Esophagus squamous epithelium (tissue), 5 donors: ENCODE data around the gene FGF14. TPM values are rescaled to one million over a fixed set of nuclear protein-coding genes. Genes with fewer than 3 reads are reported as not detected.
A peak's percentile ranks its signal among the peaks of the same experiment; 100 is the strongest.
"Not testable (repeated sequence)": the region's sequence is repeated elsewhere in the genome, so short reads cannot be mapped to it uniquely, and the experiment has no call there.

Source experiments
- DNase-seq: peaks from one replicate; lab custom pipeline; 2025; lab: John Stamatoyannopoulos, UW
- H3K27ac ChIP-seq, 4 donors: fragments of 200-600 bp; sonication (generic); one replicate each; pipeline ENCODE4 v1.5.1; 2016 to 2019; ENCODE audit warnings: mild to moderate bottlenecking in 1 of 4
- H3K27me3 ChIP-seq, 4 donors: fragments of 200-600 bp; sonication (generic); 1 replicate in 3 of 4; 2 replicates in 1 of 4; pipeline versions ENCODE4 v1.5.1 to v1.6.0; 2017 to 2021; ENCODE audit warnings: antibody characterized with exemption in 1 of 4
- H3K36me3 ChIP-seq, 3 donors: fragments of 200-600 bp; sonication (generic); one replicate each; pipeline ENCODE4 v1.5.1; 2016 to 2019
- H3K4me1 ChIP-seq, 3 donors: fragments of 200-600 bp; sonication (generic); one replicate each; pipeline ENCODE4 v1.5.1; 2017 to 2019
- H3K4me3 ChIP-seq, 4 donors: fragments of 200-600 bp; sonication (generic); 1 replicate in 3 of 4; 2 replicates in 1 of 4; pipeline ENCODE4 v1.5.1; 2016 to 2019; ENCODE audit warnings: mild to moderate bottlenecking in 2 of 4, moderate library complexity in 1 of 4
- H3K9me3 ChIP-seq, 3 donors: fragments of 200-600 bp; sonication (generic); one replicate each; pipeline ENCODE4 v1.5.1; 2016 to 2019
- POLR2A ChIP-seq, 4 donors: fragments of 450-650 bp; IDR thresholded peaks; one replicate each; pipeline ENCODE4 v1.6.1; 2017; ENCODE audit warnings: antibody characterized with exemption in 4 of 4, mild to moderate bottlenecking in 4 of 4, moderate library complexity in 3 of 4
- WGBS, 2 donors: methylation state at CpG; one replicate each; pipeline ENCODE4 v1.1.5; 2018; 5-methylcytosine and 5-hydroxymethylcytosine counted together
- intact Hi-C: fragments of 100-400 bp; cut with DNase I; formaldehyde crosslinking; loops from one replicate; pipeline ENCODE4 v1.15.0; 2022
- total RNA-seq, 4 donors: library from RNA; depleted of rRNA; stranded (reverse); fragments of >200 nt; gene quantifications; one replicate each; pipeline ENCODE4 v1.1.0, GENCODE V29; 2016
- TF ChIP-seq, protein P1 (sequence below), 6 experiments: fragments of 450-650 bp in 4 of 6; fragments of 200-600 bp in 2 of 6; sonication (generic) in 2 of 6; IDR thresholded peaks; one replicate each; pipeline ENCODE4 v1.5.1; 2016 to 2019; ENCODE audit warnings: antibody characterized with exemption in 6 of 6, mild to moderate bottlenecking in 4 of 6, moderate library complexity in 4 of 6
- donor health status: DM: yes; HTN: yes; CAD: no.

FGF14 gene
- total RNA-seq, 4 donors from 2014 or later = 0.11 to 4.2 (median 1.0) TPM

DNA sequence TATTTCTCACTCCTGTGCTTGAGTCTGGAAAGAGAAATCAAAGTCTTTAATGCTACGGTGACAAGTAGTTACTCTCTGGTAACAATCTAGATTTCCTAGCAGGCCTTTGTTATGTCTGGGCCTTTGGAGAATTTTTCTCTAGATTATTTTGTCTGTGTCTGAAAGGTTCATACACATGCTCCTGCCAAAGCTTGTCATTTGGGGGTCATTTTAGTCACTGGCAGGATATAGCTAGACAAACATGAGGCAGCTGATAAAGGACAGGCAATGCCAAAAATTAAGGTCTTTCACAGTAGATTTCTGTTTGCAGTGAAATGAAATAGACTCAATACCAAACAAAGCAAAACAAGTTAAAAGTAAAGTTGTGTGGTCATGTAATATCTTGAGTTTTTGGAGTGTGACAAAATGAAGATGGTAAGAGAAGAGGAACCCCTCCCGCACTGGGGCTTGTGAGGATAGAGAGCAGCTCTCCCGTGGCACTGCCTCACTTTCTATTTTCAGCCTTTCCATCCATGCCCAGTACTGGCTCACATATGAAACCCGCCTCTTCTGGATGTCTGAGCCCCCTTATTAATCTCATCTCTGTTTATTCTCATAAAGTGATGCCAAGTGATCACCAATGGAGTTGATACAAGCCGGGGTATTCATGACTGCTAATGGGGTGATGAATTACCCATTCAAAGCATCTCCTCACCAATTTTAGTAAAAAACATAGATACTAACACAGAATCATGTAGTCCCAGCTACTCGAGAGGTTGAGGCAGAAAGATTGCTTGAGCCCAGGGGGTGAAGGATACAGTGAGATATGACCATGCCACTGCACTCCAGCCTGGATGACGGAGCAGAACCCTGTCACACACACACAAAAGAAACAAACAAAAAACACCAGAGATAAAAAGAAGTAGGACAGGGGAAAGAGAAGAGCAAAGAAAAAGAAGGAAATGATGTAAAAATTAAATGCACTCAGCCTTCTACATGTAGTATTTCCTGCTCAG is 389.3 kb downstream of the FGF14 start:
- intact Hi-C loops = no loop called here
- no peaks in the 10 kb centered on the region for H3K36me3 ChIP-seq
- TF ChIP-seq, protein P1, sequence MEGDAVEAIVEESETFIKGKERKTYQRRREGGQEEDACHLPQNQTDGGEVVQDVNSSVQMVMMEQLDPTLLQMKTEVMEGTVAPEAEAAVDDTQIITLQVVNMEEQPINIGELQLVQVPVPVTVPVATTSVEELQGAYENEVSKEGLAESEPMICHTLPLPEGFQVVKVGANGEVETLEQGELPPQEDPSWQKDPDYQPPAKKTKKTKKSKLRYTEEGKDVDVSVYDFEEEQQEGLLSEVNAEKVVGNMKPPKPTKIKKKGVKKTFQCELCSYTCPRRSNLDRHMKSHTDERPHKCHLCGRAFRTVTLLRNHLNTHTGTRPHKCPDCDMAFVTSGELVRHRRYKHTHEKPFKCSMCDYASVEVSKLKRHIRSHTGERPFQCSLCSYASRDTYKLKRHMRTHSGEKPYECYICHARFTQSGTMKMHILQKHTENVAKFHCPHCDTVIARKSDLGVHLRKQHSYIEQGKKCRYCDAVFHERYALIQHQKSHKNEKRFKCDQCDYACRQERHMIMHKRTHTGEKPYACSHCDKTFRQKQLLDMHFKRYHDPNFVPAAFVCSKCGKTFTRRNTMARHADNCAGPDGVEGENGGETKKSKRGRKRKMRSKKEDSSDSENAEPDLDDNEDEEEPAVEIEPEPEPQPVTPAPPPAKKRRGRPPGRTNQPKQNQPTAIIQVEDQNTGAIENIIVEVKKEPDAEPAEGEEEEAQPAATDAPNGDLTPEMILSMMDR (IDR thresholded peaks at IDR 0.05) = no peak
- no peak for TF ChIP-seq POLR2A (IDR thresholded peaks at IDR 0.05)
- H3K27ac ChIP-seq = peak overlapping the region in 3 of 4 donors; percentile 20 to 66 (median 59)
- DNase-seq = no peak
- H3K27me3 ChIP-seq = no peaks in the 10 kb centered on the region
- peaks cover 0 to 10% (median 0%) of the 10 kb centered on the region in 3 donors for H3K9me3 ChIP-seq
- no peaks in the 10 kb centered on the region for H3K4me1 ChIP-seq
- 61 to 65% methylated on average over 7 of the region's 7 CpGs for WGBS, 2 donors
- H3K4me3 ChIP-seq = no peak overlapping the region

GRCh38 chr13:102011455-102011854 is 390.4 kb downstream of the FGF14 start:
- DNase-seq, H3K27me3 ChIP-seq, H3K4me1 ChIP-seq, intact Hi-C loops, H3K4me3 ChIP-seq, H3K9me3 ChIP-seq, H3K36me3 ChIP-seq: not testable (repeated sequence)
- H3K27ac ChIP-seq = peak overlapping the region in 3 of 4 donors; percentile 20 to 66 (median 59)
- 61 to 79% methylated on average over 4 of the region's 5 CpGs for WGBS, 2 donors

DNA sequence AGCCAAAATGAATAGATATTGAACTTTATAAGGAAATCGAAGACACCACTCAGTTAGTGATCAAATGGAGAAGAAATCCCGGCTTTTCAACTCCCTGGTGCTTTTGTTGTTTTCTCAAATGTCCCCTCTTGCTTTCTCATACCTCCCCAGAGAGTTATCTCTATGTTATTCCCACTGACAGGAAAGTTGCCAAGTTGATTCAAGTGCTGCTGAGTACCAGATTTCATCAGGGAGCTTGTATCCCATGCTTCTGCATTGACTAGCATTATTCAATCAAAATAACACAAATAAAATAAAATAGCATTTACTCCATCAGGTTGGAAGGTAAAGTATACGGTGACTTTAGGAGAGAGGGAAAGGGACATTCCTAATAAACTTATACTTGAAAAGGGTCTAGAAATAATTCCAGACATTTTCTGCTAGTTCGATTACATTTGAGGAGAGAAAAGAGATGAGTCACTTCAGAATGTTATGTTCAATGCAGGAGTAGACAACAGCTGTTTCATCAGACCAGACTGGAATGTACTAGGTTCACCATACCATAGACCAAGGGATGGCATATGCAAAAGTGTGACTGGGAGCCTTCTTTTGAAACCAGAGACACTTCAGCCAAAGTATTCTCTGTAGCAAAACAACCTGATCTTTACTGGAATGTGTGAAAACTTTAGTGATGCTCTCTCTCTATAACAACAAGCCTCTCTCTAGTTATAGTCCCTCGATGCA is 397.8 kb downstream of the FGF14 start:
- Histone ChIP-seq H3K9me3 (no peaks in the 10 kb centered on the region), H3K36me3 (no peaks in the 10 kb centered on the region), H3K27ac (no peak overlapping the region), H3K4me1 (no peaks in the 10 kb centered on the region), H3K4me3 (no peak overlapping the region), H3K27me3 (no peaks in the 10 kb centered on the region)
- no peak for DNase-seq
- 68 to 75% methylated on average over 5 of the region's 5 CpGs for WGBS, 2 donors
- TF ChIP-seq, protein P1 (IDR thresholded peaks at IDR 0.05) = no peak
- no peak for TF ChIP-seq POLR2A (IDR thresholded peaks at IDR 0.05)
- intact Hi-C loops = no loop called here

DNA sequence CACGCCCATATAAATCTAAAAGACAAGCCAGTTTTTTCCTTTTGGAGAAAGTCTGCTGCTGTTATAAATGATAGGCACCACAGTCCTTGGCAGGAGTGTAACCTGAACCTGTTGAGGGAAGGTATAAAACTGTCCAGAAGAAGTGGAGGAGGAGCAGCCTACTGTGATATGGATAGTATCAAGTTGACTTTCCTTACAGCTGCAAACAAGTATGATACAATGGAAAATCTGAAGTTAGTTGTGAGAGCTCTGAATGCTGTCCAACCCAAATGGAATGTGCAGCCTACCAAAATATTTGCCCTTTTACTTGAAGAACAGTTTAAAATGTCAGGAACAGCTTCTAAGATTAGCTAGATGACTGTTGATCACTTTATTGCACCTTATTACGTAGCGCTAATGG is 399.6 kb downstream of the FGF14 start:
- WGBS, 2 donors = 69 to 73% methylated on average over 3 of the region's 3 CpGs
- Histone ChIP-seq H3K4me1 (no peaks in the 10 kb centered on the region), H3K27me3 (no peaks in the 10 kb centered on the region), H3K27ac (no peak overlapping the region), H3K4me3 (no peak overlapping the region), H3K9me3 (no peaks in the 10 kb centered on the region), H3K36me3 (no peaks in the 10 kb centered on the region)
- TF ChIP-seq POLR2A (IDR thresholded peaks at IDR 0.05) = no peak
- TF ChIP-seq, protein P1 (IDR thresholded peaks at IDR 0.05) = no peak
- intact Hi-C loops = no loop called here
- no peak for DNase-seq

GRCh38 chr13:102000764-102001163 is 401.1 kb downstream of the FGF14 start:
- H3K36me3 ChIP-seq = no peaks in the 10 kb centered on the region
- H3K4me1 ChIP-seq = no peaks in the 10 kb centered on the region
- intact Hi-C loops = no loop called here
- no peak overlapping the region for H3K4me3 ChIP-seq
- H3K27ac ChIP-seq = no peak overlapping the region
- no peaks in the 10 kb centered on the region for H3K27me3 ChIP-seq
- H3K9me3 ChIP-seq = no peaks in the 10 kb centered on the region
- TF ChIP-seq POLR2A (IDR thresholded peaks at IDR 0.05) = no peak
- TF ChIP-seq, protein P1 (IDR thresholded peaks at IDR 0.05) = no peak
- DNase-seq = no peak
